Keratinocyte (primary cell): ENCODE measurements around the gene ARHGAP15. TPM values are rescaled to one million over a fixed set of nuclear protein-coding genes. Genes with fewer than 3 reads are reported as not detected.

ENCODE experiments used
- DNase-seq: peaks from one replicate; pipeline ENCODE4 v3.0.0-alpha.2; 2011; ENCODE audit warnings: low read depth, missing footprints, low spot score
- FAIRE-seq: peaks from 2 replicates; lab custom pipeline; 2011; peaks lifted over from hg19 to GRCh38; lab: Jason Lieb, UNC
- H2AFZ ChIP-seq: 2 replicates; pipeline ENCODE4 v1.6.0; 2012; ENCODE audit warnings: low read length, control low read depth, inconsistent platforms; ENCODE audit not compliant: control insufficient read depth
- H3K27ac ChIP-seq: 2 replicates; pipeline ENCODE4 v1.5.1; 2011; ENCODE audit warnings: low read length; ENCODE audit not compliant: control insufficient read depth, insufficient read depth
- H3K27me3 ChIP-seq: 3 replicates; pipeline ENCODE4 v1.6.0; 2011; ENCODE audit warnings: low read length; ENCODE audit not compliant: control insufficient read depth, insufficient read depth; ENCODE audit errors: extremely low read depth
- H3K36me3 ChIP-seq, 2 experiments: 2 replicates in 1 of 2; 3 replicates in 1 of 2; pipeline ENCODE4 v1.5.1; 2011; ENCODE audit warnings: low read length in 2 of 2, mild to moderate bottlenecking in 1 of 2; ENCODE audit not compliant: control insufficient read depth in 2 of 2, insufficient read depth in 2 of 2; ENCODE audit errors: extremely low read depth in 1 of 2
- H3K4me1 ChIP-seq: 3 replicates; pipeline ENCODE4 v1.5.1; 2011; ENCODE audit warnings: low read length; ENCODE audit not compliant: control insufficient read depth, insufficient read depth; ENCODE audit errors: extremely low read depth
- H3K4me2 ChIP-seq: 3 replicates; pipeline ENCODE4 v1.6.0; 2011; ENCODE audit warnings: low read depth, low read length; ENCODE audit not compliant: control insufficient read depth, insufficient read depth; ENCODE audit errors: extremely low read depth
- H3K4me3 ChIP-seq, 3 experiments: fragments of 200-600 bp in 1 of 3; sonication (generic) in 1 of 3; 2 replicates in 2 of 3; 3 replicates in 1 of 3; pipeline ENCODE4 v1.5.1; 2011 to 2016; ENCODE audit warnings: low read length in 3 of 3, mild to moderate bottlenecking in 3 of 3, control low read depth in 2 of 3, inconsistent platforms in 1 of 3, low read depth in 1 of 3, mixed read lengths in 1 of 3, mixed run types in 1 of 3, moderate library complexity in 1 of 3; ENCODE audit not compliant: control insufficient read depth in 2 of 3, insufficient read depth in 2 of 3; ENCODE audit errors: extremely low read depth in 1 of 3
- H3K79me2 ChIP-seq: 2 replicates; pipeline ENCODE4 v1.6.0; 2012; ENCODE audit warnings: low read length; ENCODE audit not compliant: control insufficient read depth, insufficient read depth
- H3K9ac ChIP-seq: 3 replicates; pipeline ENCODE4 v1.6.0; 2011; ENCODE audit warnings: low read length; ENCODE audit not compliant: control insufficient read depth, insufficient read depth; ENCODE audit errors: extremely low read depth
- H3K9me1 ChIP-seq: 3 replicates; pipeline ENCODE4 v1.6.0; 2011; ENCODE audit warnings: low read length; ENCODE audit not compliant: control insufficient read depth, insufficient read depth; ENCODE audit errors: extremely low read depth
- H3K9me3 ChIP-seq: 2 replicates; pipeline ENCODE4 v1.5.1; 2012; ENCODE audit warnings: low read depth, low read length; ENCODE audit not compliant: control insufficient read depth
- H4K20me1 ChIP-seq: 3 replicates; pipeline ENCODE4 v1.6.0; 2011; ENCODE audit warnings: low read length; ENCODE audit not compliant: control insufficient read depth, insufficient read depth; ENCODE audit errors: extremely low read depth
- CTCF ChIP-seq, 3 experiments: IDR thresholded peaks in 1 of 3; conservative IDR thresholded peaks in 1 of 3; optimal IDR thresholded peaks in 1 of 3; 2 replicates in 2 of 3; 3 replicates in 1 of 3; pipeline versions ENCODE3 to v1.5.1; 2011; ENCODE audit warnings: low read length in 3 of 3, mild to moderate bottlenecking in 3 of 3, moderate library complexity in 2 of 3, control low read depth in 1 of 3, inconsistent platforms in 1 of 3; ENCODE audit not compliant: insufficient read depth in 2 of 3; ENCODE audit errors: extremely low read depth in 1 of 3
- EZH2 ChIP-seq: IDR thresholded peaks from one replicate; pipeline ENCODE4 v1.6.1; 2012; ENCODE audit warnings: inconsistent platforms, mild to moderate bottlenecking, low read length, moderate library complexity
- dilution Hi-C: fragments of 300-500 bp; cut with MboI; formaldehyde crosslinking; loops from one replicate; pipeline ENCODE4 v1.7.0; 2020; ENCODE audit warnings: low sequenced_read_pairs; ENCODE audit not compliant: extremely low pct_ligation_motif_present
- polyA plus RNA-seq, 5 experiments: library from polyadenylated mRNA; depleted of rRNA in 3 of 5; stranded (reverse) in 3 of 5; stranded (forward) in 1 of 5; unstranded in 1 of 5; fragments of >200 nt; gene quantifications; 1 replicate in 1 of 5; 2 replicates in 3 of 5; 3 replicates in 1 of 5; pipeline versions ENCODE4 v1.2.1 to v1.2.3, GENCODE V29; 2011 to 2012; ENCODE audit warnings: missing spikeins in 2 of 5, low read depth in 1 of 5, low replicate concordance in 1 of 5

ARHGAP15 gene
- polyA plus RNA-seq, 1 donor (not counting 4 experiments of a cell fraction or from before 2014, with no cell fraction given), result not detected

- Histone ChIP-seq H3K27ac (no peak overlapping the region), H3K4me2 (no peak overlapping the region), H3K9ac (no peak overlapping the region), H2AFZ (no peak overlapping the region), H4K20me1 (no peaks in the 10 kb centered on the region), H3K27me3 (no peaks in the 10 kb centered on the region), H3K4me1 (peaks cover 2% of the 10 kb centered on the region), H3K36me3 (no peaks in the 10 kb centered on the region), H3K9me3 (no peaks in the 10 kb centered on the region), H3K79me2 (no peaks in the 10 kb centered on the region), H3K9me1 (no peaks in the 10 kb centered on the region), H3K4me3 (no peak overlapping the region)
- no peak for TF ChIP-seq CTCF (optimal IDR thresholded peaks at IDR 0.05 in 1 of 3, IDR thresholded peaks at IDR 0.05 in 1 of 3, conservative IDR thresholded peaks at IDR 0.05 in 1 of 3; ENCODE audit: extremely low read depth in 1 of 3, insufficient read depth in 2 of 3, low read length in 3 of 3)
- TF ChIP-seq EZH2, result no peak
- no peak for DNase-seq
- dilution Hi-C loops, result no loop called here
- no peak for FAIRE-seq
Observed at GRCh38 chr2:143453981-143454511, 324.8 kb downstream of the ARHGAP15 start.

GRCh38 chr2:143455317-143455716, 326.1 kb downstream of the ARHGAP15 start:
- H3K4me3 ChIP-seq, result no peak overlapping the region
- H3K79me2 ChIP-seq, result no peaks in the 10 kb centered on the region
- H3K36me3 ChIP-seq, result no peaks in the 10 kb centered on the region
- no peak for TF ChIP-seq EZH2
- no peak for TF ChIP-seq CTCF (optimal IDR thresholded peaks at IDR 0.05 in 1 of 3, IDR thresholded peaks at IDR 0.05 in 1 of 3, conservative IDR thresholded peaks at IDR 0.05 in 1 of 3; ENCODE audit: extremely low read depth in 1 of 3, insufficient read depth in 2 of 3, low read length in 3 of 3)
- H3K4me2 ChIP-seq, result no peak overlapping the region
- peaks cover 2% of the 10 kb centered on the region for H3K4me1 ChIP-seq
- H3K27ac ChIP-seq, result no peak overlapping the region
- dilution Hi-C loops, result no loop called here
- DNase-seq, result no peak
- H3K9me1 ChIP-seq, result no peaks in the 10 kb centered on the region
- no peak for FAIRE-seq
- H2AFZ ChIP-seq, result no peak overlapping the region
- H3K27me3 ChIP-seq, result no peaks in the 10 kb centered on the region
- no peak overlapping the region for H3K9ac ChIP-seq
- H3K9me3 ChIP-seq, result no peaks in the 10 kb centered on the region
- no peaks in the 10 kb centered on the region for H4K20me1 ChIP-seq
